Activated CD8-positive, alpha-beta T cell treated with anti-CD3 and anti-CD28 coated beads for 36 hours (primary cell): ENCODE results near the gene MUC12. TPM values are rescaled to one million over a fixed set of nuclear protein-coding genes. Genes with fewer than 3 reads are reported as not detected.
A peak's percentile ranks its signal among the peaks of the same experiment; 100 is the strongest.

ENCODE experiments used
- ATAC-seq: fragments of 200-7000 bp; cut with Tn5 transposase; one replicate; pipeline ENCODE4 v1.10.0; 2021; ENCODE audit warnings: mild to moderate bottlenecking, moderate library complexity
- CTCF ChIA-PET: fragments of 350-600 bp; sonication (Branson Sonifier 250); formaldehyde crosslinking; loops from one replicate; lab custom pipeline; 2021; ENCODE audit warnings: antibody characterized with exemption; lab: Charles Lee
- POLR2A ChIA-PET: fragments of 350-600 bp; sonication (Branson Sonifier 250); formaldehyde crosslinking; loops from one replicate; lab custom pipeline; 2021; ENCODE audit warnings: antibody characterized with exemption; lab: Charles Lee
- DNase-seq: peaks from one replicate; pipeline ENCODE4 v3.0.0-alpha.2; 2020
- H3K27ac Mint-ChIP-seq: one replicate; pipeline ENCODE4 v1.8.0; 2021; ENCODE audit warnings: mild to moderate bottlenecking, mixed read lengths
- H3K27me3 Mint-ChIP-seq: one replicate; pipeline ENCODE4 v1.8.0; 2021; ENCODE audit warnings: mixed read lengths
- H3K36me3 Mint-ChIP-seq: one replicate; pipeline ENCODE4 v1.8.0; 2021; ENCODE audit warnings: low read depth, mixed read lengths
- H3K4me1 Mint-ChIP-seq: one replicate; pipeline ENCODE4 v1.8.0; 2021; ENCODE audit warnings: low read depth, mixed read lengths
- H3K4me3 Mint-ChIP-seq: one replicate; pipeline ENCODE4 v1.8.0; 2021; ENCODE audit warnings: mild to moderate bottlenecking, moderate library complexity, mixed read lengths
- H3K9me3 Mint-ChIP-seq: one replicate; pipeline ENCODE4 v1.8.0; 2021; ENCODE audit warnings: mixed read lengths
- intact Hi-C: fragments of 100-400 bp; cut with micrococcal nuclease; formaldehyde crosslinking; loops from one replicate; pipeline ENCODE4 v1.10.0; 2022
- total RNA-seq, 2 experiments: library from RNA; stranded (reverse); gene quantifications; one replicate each; pipeline ENCODE4 v1.2.3, GENCODE V29; 2021
- TF ChIP-seq, protein P1 (sequence below): fragments of 200-600 bp; IDR thresholded peaks from one replicate; pipeline ENCODE4 v1.8.0; 2022; ENCODE audit warnings: antibody characterized with exemption, mild to moderate bottlenecking

Gene MUC12
- total RNA-seq, 2 experiments from 2014 or later, result 0.54 TPM; not detected in 1

DNA sequence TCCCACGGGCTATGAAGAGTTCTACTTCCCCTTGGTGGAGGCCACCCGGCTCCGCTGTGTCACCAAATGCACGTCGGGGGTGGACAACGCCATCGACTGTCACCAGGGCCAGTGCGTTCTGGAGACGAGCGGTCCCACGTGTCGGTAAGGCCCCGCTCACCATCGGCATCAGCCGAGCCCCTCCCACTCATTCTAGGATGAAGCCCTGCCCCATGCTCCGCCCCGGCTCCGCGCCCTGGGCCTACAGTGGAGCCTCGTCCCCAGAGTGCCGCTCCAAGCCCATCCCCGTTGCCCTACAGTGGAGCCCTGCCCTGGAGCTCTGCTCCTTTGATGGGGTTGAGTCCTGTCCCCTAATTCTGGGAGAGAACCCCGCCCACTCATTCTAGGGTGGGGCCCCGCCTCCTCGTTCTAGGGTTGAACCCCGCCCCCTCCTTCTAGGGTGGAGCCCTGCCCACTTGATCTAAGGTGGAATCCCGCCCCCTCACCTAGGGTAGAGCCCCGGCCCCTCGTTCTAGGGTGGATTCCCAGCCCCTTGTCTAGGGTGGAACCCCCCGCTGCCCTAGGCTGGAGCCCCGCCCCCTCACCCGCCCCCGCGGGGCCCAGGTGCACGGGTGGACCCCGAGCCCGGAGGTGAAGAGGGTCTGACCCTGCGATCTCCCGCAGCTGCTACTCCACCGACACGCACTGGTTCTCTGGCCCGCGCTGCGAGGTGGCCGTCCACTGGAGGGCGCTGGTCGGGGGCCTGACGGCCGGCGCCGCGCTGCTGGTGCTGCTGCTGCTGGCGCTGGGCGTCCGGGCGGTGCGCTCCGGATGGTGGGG, 3.4 kb upstream of the MUC12 start:
- ChIA-PET CTCF (interaction anchor here (0.7 to 1.1 kb wide), 4 partner anchors 26 to 112 kb away, joined by 3 to 4 read pairs (median 3); partner anchors contain the start of gene ACHE), POLR2A (no interaction called here)
- no peak overlapping the region for H3K27ac Mint-ChIP-seq
- H3K27me3 Mint-ChIP-seq, result peaks cover 53% of the 10 kb centered on the region
- intact Hi-C loops, result loop anchor here (5.0 kb wide), 1 partner anchor 91 kb away; no protein-coding TSS in a partner anchor
- H3K36me3 Mint-ChIP-seq, result no peaks in the 10 kb centered on the region
- peak; percentile 84 for ATAC-seq
- DNase-seq, result peak; percentile 85
- TF ChIP-seq, protein P1, sequence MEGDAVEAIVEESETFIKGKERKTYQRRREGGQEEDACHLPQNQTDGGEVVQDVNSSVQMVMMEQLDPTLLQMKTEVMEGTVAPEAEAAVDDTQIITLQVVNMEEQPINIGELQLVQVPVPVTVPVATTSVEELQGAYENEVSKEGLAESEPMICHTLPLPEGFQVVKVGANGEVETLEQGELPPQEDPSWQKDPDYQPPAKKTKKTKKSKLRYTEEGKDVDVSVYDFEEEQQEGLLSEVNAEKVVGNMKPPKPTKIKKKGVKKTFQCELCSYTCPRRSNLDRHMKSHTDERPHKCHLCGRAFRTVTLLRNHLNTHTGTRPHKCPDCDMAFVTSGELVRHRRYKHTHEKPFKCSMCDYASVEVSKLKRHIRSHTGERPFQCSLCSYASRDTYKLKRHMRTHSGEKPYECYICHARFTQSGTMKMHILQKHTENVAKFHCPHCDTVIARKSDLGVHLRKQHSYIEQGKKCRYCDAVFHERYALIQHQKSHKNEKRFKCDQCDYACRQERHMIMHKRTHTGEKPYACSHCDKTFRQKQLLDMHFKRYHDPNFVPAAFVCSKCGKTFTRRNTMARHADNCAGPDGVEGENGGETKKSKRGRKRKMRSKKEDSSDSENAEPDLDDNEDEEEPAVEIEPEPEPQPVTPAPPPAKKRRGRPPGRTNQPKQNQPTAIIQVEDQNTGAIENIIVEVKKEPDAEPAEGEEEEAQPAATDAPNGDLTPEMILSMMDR, result peak; percentile 88
- H3K4me3 Mint-ChIP-seq, result peak overlapping the region; percentile 48
- H3K4me1 Mint-ChIP-seq, result peaks cover 13% of the 10 kb centered on the region
- no peaks in the 10 kb centered on the region for H3K9me3 Mint-ChIP-seq

DNA sequence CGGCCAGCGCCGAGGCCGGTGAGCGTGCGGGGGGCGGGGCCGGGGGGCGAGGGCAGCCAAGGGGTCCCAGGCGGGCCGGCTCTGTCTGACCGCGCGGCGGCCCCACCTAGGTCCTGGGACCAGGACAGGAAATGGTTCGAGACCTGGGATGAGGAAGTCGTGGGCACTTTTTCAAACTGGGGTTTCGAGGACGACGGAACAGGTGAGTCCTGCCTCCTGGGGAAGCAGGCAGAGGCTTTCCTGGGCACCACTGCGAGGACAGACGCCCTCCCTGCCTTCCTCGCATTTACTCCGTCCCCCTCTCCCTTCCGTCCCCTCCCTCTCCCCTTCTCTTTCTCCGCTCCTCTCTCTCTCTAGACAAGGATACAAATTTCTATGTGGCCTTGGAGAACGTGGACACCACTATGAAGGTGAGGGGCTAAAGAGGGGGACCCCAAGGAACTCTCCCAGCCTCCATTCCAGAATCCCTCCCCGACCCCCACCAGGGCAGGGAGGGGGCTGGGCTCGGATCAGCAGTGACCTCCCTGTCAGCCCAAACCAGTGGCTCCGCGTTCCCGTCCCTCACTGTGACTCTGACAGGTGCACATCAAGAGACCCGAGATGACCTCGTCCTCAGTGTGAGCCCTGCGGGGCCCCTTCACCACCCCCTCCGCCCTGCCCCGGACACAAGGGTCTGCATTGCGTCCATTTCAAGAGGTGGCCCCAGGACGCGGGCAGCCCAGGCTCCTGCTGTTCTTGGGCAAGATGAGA, 2.6 kb upstream of the MUC12 start:
- peaks cover 53% of the 10 kb centered on the region for H3K27me3 Mint-ChIP-seq
- H3K36me3 Mint-ChIP-seq, result no peaks in the 10 kb centered on the region
- POLR2A ChIA-PET, result no interaction called here

DNA sequence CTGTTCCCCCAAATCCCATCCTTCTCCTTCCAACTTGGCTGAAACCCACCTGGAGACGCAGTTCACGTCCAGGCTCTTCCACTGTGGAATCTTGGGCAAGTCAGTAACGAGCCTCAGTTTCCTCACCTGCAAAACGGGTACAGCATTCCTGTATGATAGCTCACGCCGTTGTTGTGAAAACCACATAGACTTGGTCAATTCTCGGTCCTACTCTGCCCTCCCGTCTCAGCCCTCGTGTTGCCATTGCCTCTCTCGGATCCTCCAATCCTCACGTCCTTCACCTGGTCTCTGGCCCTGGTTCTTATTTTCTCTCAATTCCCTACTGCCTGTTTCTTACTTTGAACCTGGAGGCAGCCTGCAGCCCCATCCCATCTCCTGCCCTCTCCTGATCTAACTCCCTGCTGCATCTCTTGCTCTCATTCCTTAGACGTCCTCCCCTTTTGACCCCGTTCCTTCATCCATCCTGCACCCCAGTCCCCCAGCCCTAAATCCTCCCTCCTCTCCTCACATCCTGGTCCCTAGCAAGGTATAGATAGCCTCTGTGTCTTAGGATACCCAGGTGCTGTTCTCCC, 2.0 kb upstream of the MUC12 start:
- Mint-ChIP-seq H3K27ac (no peak overlapping the region), H3K36me3 (no peaks in the 10 kb centered on the region), H3K27me3 (peaks cover 53% of the 10 kb centered on the region), H3K4me1 (peaks cover 13% of the 10 kb centered on the region), H3K9me3 (no peaks in the 10 kb centered on the region), H3K4me3 (no peak overlapping the region)
- CTCF ChIA-PET, result interaction anchor here (0.9 kb wide), 1 partner anchor 10 kb away, joined by 3 read pairs; no protein-coding TSS in a partner anchor
- TF ChIP-seq, protein P1, result no peak
- DNase-seq, result no peak
- ATAC-seq, result no peak
- intact Hi-C loops, result loop anchor here (5.0 kb wide), 1 partner anchor 90 kb away; no protein-coding TSS in a partner anchor
- POLR2A ChIA-PET, result interaction anchor here (0.5 kb wide), 1 partner anchor 439 kb away, joined by 5 read pairs; no protein-coding TSS in a partner anchor

More for the DNA sequence above, 2.6 kb upstream of the MUC12 start:
- CTCF ChIA-PET, result interaction anchor here (1.0 to 1.1 kb wide), 2 partner anchors 71 to 111 kb away, joined by 3 read pairs; partner anchors contain the start of gene ACHE
- DNase-seq, result no peak
- H3K27ac Mint-ChIP-seq, result no peak overlapping the region
- peak; percentile 2 for ATAC-seq
- peaks cover 13% of the 10 kb centered on the region for H3K4me1 Mint-ChIP-seq
- no peak overlapping the region for H3K4me3 Mint-ChIP-seq
- TF ChIP-seq, protein P1, result peak; percentile 24
- intact Hi-C loops, result loop anchor here (5.0 kb wide), 1 partner anchor 91 kb away; no protein-coding TSS in a partner anchor
- H3K9me3 Mint-ChIP-seq, result no peaks in the 10 kb centered on the region

DNA sequence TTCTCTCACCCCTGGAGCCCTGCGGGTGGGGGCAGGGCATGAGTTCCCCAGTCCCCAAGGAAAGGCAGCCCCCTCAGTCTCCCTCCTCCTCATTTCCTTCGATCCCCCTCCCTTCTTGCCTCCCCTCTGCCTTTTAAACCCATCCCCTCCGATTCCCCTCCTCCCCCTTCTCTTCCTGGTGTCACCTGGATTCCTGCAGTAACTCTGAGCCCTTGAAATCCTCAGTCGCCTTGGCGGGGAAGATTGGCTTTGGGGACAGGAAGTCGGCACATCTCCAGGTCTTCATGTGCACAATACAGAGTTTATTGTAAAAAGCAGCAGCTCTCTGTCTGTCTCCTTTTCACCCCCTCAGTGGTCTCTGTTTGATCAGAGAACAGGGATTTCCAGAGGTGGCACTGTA, 1.3 kb upstream of the MUC12 start:
- Mint-ChIP-seq H3K27me3 (peaks cover 50% of the 10 kb centered on the region), H3K4me1 (peaks cover 13% of the 10 kb centered on the region), H3K4me3 (no peak overlapping the region), H3K9me3 (no peaks in the 10 kb centered on the region), H3K36me3 (no peaks in the 10 kb centered on the region), H3K27ac (no peak overlapping the region)
- CTCF ChIA-PET, result interaction anchor here (0.9 kb wide), 1 partner anchor 10 kb away, joined by 3 read pairs; no protein-coding TSS in a partner anchor
- TF ChIP-seq, protein P1, result no peak
- intact Hi-C loops, result loop anchor here (5.0 kb wide), 1 partner anchor 89 kb away; no protein-coding TSS in a partner anchor
- DNase-seq (no peak), ATAC-seq (no peak)
- POLR2A ChIA-PET, result no interaction called here
